Raji (cell line): ENCODE data around the gene LCN1.

Experiments
- POLR2A ChIP-seq: IDR thresholded peaks from 2 replicates; pipeline ENCODE4 v1.6.1; 2011; ENCODE audit warnings: low read depth, low read length, control low read depth; ENCODE audit not compliant: insufficient read depth

LCN1 gene

DNA sequence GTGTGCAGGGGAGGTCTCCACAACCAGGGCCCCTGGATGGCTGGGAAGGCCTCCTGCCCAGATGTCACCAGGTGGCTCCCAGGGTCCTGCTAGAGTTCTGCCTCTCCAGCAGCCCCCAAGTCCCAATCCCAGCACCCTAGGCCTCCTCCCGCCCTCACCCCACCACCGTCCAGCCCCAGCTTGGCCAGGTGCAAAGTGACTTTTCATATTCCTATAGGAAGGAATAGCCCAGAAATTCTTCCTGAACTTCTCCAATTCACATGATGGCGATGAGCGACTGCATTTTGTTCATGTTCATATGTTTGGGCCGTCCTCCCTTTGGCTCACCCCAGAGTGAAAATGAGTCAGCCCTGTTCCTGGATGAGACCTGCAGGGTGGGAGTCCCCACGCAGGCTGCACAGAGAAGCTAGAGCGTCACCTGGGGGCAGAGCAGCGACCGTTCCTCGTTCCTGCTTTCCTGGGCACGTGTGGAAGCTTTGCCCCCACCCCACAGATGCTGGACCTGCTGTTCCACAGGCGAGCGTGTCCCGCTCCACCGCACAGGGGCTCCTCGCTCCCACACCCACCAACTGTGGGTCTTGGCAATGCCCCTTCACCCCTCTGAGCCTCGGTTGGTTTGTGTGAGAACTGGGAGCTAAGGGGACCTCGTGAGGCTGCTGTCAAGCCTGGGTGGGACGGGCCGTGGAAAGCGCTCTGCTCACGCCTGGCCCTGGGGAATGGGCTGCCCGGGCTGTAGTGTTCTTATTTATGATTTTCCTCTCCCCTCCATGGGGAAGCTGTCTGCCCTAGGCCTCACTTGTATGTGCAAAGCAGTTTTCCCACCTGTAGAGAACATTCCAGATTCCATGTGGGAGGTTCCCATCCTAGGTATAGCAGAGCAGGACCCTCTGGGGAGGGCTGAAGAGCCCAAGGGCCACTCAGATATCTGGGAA is 13.9 kb upstream of the LCN1 start:
- no peak for TF ChIP-seq POLR2A

GRCh38 chr9:135508211-135508820 is 12.9 kb upstream of the LCN1 start:
- TF ChIP-seq POLR2A = no peak

- no peak for TF ChIP-seq POLR2A
These were observed 11.8 kb upstream of the LCN1 start for GRCh38 chr9:135509458-135509857.

DNA sequence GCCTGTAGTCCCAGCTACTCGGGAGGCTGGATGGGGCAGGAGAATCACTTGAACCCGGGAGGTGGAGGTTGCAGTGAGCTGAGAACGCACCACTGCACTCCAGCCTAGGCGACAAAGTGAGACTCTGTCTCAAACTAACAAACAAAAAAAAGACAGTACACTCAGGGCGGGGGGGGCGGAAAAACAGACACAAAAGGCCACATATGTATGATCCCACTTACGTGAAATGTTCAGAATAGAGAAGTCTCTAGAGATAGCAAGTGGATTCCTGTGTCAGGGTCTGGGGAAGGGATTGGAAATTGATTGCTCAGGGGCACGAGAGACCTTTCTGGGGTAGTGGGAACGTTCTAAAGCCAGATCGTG is 9.0 kb upstream of the LCN1 start:
- TF ChIP-seq POLR2A = no peak

DNA sequence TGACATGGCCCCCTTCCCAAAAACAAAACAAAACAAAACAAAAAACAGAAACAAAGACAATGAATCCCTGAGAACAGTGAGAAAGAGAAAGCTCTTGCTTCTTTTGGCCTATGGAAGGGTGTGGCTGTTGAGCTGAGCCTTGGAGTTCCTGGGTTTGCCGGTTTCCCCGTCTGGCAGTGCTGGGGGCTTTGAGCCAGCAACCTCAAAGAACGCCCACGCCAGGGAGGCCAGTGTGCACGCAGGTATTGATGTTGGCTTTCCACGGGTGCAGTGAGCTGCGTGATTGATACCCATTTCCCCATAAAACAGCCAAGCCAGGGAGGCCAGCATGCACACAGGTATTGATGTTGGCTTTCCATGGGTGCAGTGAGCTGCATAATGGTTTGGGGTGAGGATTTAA is 8.3 kb upstream of the LCN1 start:
- TF ChIP-seq POLR2A = no peak

DNA sequence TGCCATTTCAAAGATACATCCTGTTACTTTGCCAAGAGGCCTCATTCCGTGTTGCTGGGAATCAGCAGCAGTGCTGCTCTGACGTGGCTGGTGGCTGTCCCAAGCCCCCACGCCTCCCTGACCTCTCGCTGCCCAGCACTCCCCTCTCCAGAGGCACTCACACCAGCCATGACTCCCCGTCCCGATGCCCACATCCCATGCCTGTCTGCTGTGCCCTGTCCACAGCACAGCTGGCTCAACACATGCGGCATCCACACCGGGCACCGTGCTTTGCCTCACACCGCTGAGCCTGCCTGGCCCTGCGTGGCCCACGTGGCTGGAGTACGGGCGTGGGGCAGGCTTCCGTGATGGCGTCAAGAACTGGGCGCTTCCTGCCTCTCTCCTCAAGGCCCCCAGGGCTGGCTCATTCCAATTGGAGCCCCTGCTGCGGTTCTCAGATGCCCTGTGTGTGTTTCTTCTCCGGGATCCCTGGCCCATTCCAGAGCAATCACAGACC is 7.8 kb upstream of the LCN1 start:
- no peak for TF ChIP-seq POLR2A

DNA sequence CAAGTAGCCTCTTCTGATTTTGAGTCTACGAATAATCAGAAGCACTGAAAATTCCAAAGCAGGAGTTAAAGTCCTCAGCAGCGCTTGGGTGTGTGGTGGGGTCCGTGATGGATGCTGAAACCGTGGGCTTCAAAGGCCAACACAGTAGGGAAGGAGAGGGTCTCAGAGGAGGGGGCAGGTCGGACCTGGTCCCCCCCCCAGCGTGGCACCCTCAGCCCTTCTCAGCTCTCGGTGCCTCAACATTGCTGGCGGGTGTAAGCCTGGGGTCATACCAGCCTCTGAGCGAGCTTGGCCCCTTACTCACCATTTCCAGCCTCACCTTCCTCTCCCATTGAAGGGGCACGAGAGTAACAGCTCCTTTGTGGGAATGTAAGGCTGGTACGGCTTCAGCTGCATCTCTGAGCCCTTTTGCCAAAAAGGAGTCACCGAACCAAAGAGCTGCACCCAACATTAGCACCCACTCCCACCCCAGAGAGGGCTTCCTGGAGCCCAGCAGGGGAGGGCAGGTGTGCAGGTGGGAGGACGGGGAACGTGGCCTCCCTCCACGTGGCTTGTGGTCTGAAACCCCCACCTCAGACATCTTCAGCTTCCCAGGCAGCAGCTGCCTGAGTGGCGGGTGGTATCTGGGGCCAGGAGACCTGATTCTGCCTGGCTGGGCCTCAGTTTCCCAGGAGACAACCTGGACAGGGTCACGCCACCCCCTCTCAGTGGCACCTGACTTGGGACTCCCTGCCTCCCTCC is 6.7 kb upstream of the LCN1 start:
- no peak for TF ChIP-seq POLR2A

GRCh38 chr9:135515083-135515951 is 5.9 kb upstream of the LCN1 start:
- TF ChIP-seq POLR2A = no peak

GRCh38 chr9:135516132-135516860 is 4.9 kb upstream of the LCN1 start:
- no peak for TF ChIP-seq POLR2A

GRCh38 chr9:135517407-135517822 is 3.8 kb upstream of the LCN1 start:
- TF ChIP-seq POLR2A = no peak

- no peak for TF ChIP-seq POLR2A
These were observed 1.9 kb upstream of the LCN1 start for GRCh38 chr9:135519179-135519971.

GRCh38 chr9:135521608-135522095 is 412 bp downstream of the LCN1 start:
- TF ChIP-seq POLR2A = no peak
